DMS114 treated with DMSO at 0.1 percent for 48 hours (cell line): ENCODE measurements around the gene LNX1.

Experiments used
- DNase-seq: peaks from one replicate; lab custom pipeline; 2025; ENCODE audit not compliant: unreplicated experiment; lab: John Stamatoyannopoulos, UW

LNX1 gene

GRCh38 chr4:53601251-53601764 lies 10.0 kb upstream of the LNX1 start:
- no peak for DNase-seq

GRCh38 chr4:53599632-53600031 lies 8.3 kb upstream of the LNX1 start:
- DNase-seq, result no peak

GRCh38 chr4:53598901-53599300 lies 7.6 kb upstream of the LNX1 start:
- DNase-seq, result no peak

- no peak for DNase-seq
These were observed 7.2 kb upstream of the LNX1 start for GRCh38 chr4:53598483-53598882.

- no peak for DNase-seq
These were observed 5.6 kb upstream of the LNX1 start for GRCh38 chr4:53596901-53597300.

GRCh38 chr4:53595834-53596233 lies 4.5 kb upstream of the LNX1 start:
- no peak for DNase-seq

- DNase-seq, result no peak
These were observed 3.9 kb upstream of the LNX1 start for GRCh38 chr4:53595204-53595603.

GRCh38 chr4:53593765-53594164 lies 2.5 kb upstream of the LNX1 start:
- DNase-seq, result no peak

GRCh38 chr4:53592686-53593501 lies 1.6 kb upstream of the LNX1 start:
- no peak for DNase-seq

GRCh38 chr4:53592122-53592521 lies 836 bp upstream of the LNX1 start:
- no peak for DNase-seq

- no peak for DNase-seq
These were observed 1.1 kb downstream of the LNX1 start for GRCh38 chr4:53590187-53590586.

- no peak for DNase-seq
These were observed 1.8 kb downstream of the LNX1 start for GRCh38 chr4:53589511-53589910.

- DNase-seq, result no peak
These were observed 4.2 kb downstream of the LNX1 start for GRCh38 chr4:53587135-53587534.

GRCh38 chr4:53586121-53586816 lies 5.0 kb downstream of the LNX1 start:
- no peak for DNase-seq

GRCh38 chr4:53584658-53585057 lies 6.6 kb downstream of the LNX1 start:
- DNase-seq, result no peak

- no peak for DNase-seq
These were observed 7.8 kb downstream of the LNX1 start for GRCh38 chr4:53583513-53583912.

GRCh38 chr4:53582194-53582593 lies 9.1 kb downstream of the LNX1 start:
- no peak for DNase-seq

- no peak for DNase-seq
These were observed 11.0 kb downstream of the LNX1 start for GRCh38 chr4:53580274-53580673.

GRCh38 chr4:53579826-53580225 lies 11.5 kb downstream of the LNX1 start:
- DNase-seq, result no peak

GRCh38 chr4:53576676-53577372 lies 14.5 kb downstream of the LNX1 start:
- no peak for DNase-seq

- DNase-seq, result no peak
These were observed 15.1 kb downstream of the LNX1 start for GRCh38 chr4:53576071-53576617.
